ENCODE data around the gene SIGLEC1. TPM values are rescaled to one million over a fixed set of nuclear protein-coding genes. Genes with fewer than 3 reads are reported as not detected.

Gene SIGLEC1
- total and polyA plus RNA-seq, 2 donors (not counting 1 experiment from before 2014, with no cell fraction given) = 0.06 to 0.15 TPM

DNA sequence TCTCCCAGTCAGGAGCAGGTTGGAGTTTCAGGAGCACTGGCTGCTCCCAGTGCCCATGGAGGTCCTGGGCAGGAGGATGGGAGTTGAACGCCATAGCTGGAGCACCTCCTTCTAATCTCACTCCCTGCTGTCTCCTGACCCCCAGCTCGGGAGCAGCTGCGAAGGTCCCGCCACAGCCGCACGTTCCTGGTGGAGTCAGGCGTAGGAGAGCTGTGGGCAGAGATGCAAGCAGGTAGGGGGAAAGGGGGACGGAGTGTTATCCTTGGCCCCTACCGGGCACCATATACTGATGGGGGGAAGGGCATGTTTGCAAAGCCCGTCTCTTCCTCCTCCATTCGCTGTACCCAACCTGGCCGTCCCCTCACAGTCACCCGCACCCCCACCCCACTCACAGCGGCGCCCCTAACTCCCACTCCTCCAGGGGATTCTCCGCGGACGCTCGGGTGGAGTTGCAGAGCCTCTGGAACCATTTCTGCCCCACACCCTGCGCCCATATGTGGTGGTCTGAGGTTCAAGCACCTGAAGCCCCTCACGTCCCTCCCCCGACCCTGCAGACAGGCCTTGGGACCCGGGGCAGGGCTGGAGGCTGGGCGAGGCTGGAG, 36.8 kb upstream of the SIGLEC1 start:
- H3K4me1 ChIP-seq (ENCODE audit: control insufficient read depth in 2 of 2, insufficient read depth in 2 of 2, low read length in 2 of 2) = peaks cover 0 to 20% of the 10 kb centered on the region in 2 donors
- Mint-ChIP-seq H3K4me3 (no peak overlapping the region), H3K9me3 (ENCODE audit: insufficient read depth) (no peaks in the 10 kb centered on the region), H3K27ac (no peak overlapping the region), H3K4me1 (peaks cover 10% of the 10 kb centered on the region), H3K27me3 (peaks cover 20% of the 10 kb centered on the region)
- no peak overlapping the region for H3K4me3 ChIP-seq (ENCODE audit: control extremely low read depth in 1 of 5, extremely low read depth in 1 of 5, insufficient read depth in 1 of 5, low read depth in 2 of 5, low read length in 4 of 5)
- no peak overlapping the region for H2AFZ ChIP-seq (ENCODE audit: insufficient read depth, low read depth, low read length, poor library complexity, severe bottlenecking)
- CTCF ChIA-PET = interaction anchor here (1.1 kb wide), 1 partner anchor 19 kb away, joined by 3 read pairs; no protein-coding TSS in a partner anchor
- no peak overlapping the region for H3K4me2 ChIP-seq (replicated peaks; ENCODE audit: low read depth, low read length, poor library complexity, severe bottlenecking)
- no peak for DNase-seq
- H3K27ac ChIP-seq (ENCODE audit: low read length in 2 of 2) = no peak overlapping the region
- H4K20me1 ChIP-seq (ENCODE audit: control insufficient read depth, insufficient read depth, low read length, poor library complexity, severe bottlenecking) = no peaks in the 10 kb centered on the region
- peaks cover 0 to 10% (median 0%) of the 10 kb centered on the region in 3 donors for H3K9me3 ChIP-seq (ENCODE audit: control extremely low read depth in 1 of 3, control insufficient read depth in 2 of 3, insufficient read depth in 1 of 3, low read length in 2 of 3)
- no peak for ATAC-seq (ENCODE audit: low read depth)
- H3K9ac ChIP-seq (ENCODE audit: low read length) = no peak overlapping the region
- peaks cover 0 to 19% (median 2%) of the 10 kb centered on the region in 4 experiments for H3K27me3 ChIP-seq (replicated peaks in 1 of 4; ENCODE audit: control extremely low read depth in 1 of 4, control insufficient read depth in 3 of 4, insufficient read depth in 4 of 4, low read length in 3 of 4)
- no peaks in the 10 kb centered on the region for H3K36me3 ChIP-seq (replicated peaks in 1 of 2; ENCODE audit: control extremely low read depth in 1 of 2, control insufficient read depth in 1 of 2, extremely low read depth in 1 of 2, insufficient read depth in 2 of 2, low read length in 1 of 2)
- H3K79me2 ChIP-seq (ENCODE audit: control insufficient read depth, insufficient read depth, low read length) = peaks cover 3% of the 10 kb centered on the region
- 88% methylated on average over 14 of the region's 24 CpGs for WGBS (ENCODE audit: insufficient coverage)
- POLR2A ChIA-PET = no interaction called here
- intact Hi-C loops (cut with micrococcal nuclease) = no loop called here
- TF ChIP-seq CTCF (IDR thresholded peaks at IDR 0.05) (no peak), EZH2 (IDR thresholded peaks at IDR 0.05; ENCODE audit: borderline replicate concordance, insufficient read depth, low read depth, low read length, poor library complexity, severe bottlenecking) (no peak)

- Histone ChIP-seq H3K9ac (ENCODE audit: low read length) (no peak overlapping the region), H3K79me2 (ENCODE audit: control insufficient read depth, insufficient read depth, low read length) (peaks cover 3% of the 10 kb centered on the region), H4K20me1 (ENCODE audit: control insufficient read depth, insufficient read depth, low read length, poor library complexity, severe bottlenecking) (no peaks in the 10 kb centered on the region), H3K4me3 (ENCODE audit: control extremely low read depth in 1 of 5, extremely low read depth in 1 of 5, insufficient read depth in 1 of 5, low read depth in 2 of 5, low read length in 4 of 5) (no peak overlapping the region), H3K27me3 (replicated peaks in 1 of 4; ENCODE audit: control extremely low read depth in 1 of 4, control insufficient read depth in 3 of 4, insufficient read depth in 4 of 4, low read length in 3 of 4) (peaks cover 0 to 23% (median 2%) of the 10 kb centered on the region in 4 experiments), H3K9me3 (ENCODE audit: control extremely low read depth in 1 of 3, control insufficient read depth in 2 of 3, insufficient read depth in 1 of 3, low read length in 2 of 3) (peaks cover 0 to 10% (median 0%) of the 10 kb centered on the region in 3 donors), H3K4me2 (replicated peaks; ENCODE audit: low read depth, low read length, poor library complexity, severe bottlenecking) (no peak overlapping the region), H3K36me3 (replicated peaks in 1 of 2; ENCODE audit: control extremely low read depth in 1 of 2, control insufficient read depth in 1 of 2, extremely low read depth in 1 of 2, insufficient read depth in 2 of 2, low read length in 1 of 2) (no peaks in the 10 kb centered on the region), H2AFZ (ENCODE audit: insufficient read depth, low read depth, low read length, poor library complexity, severe bottlenecking) (no peak overlapping the region), H3K27ac (ENCODE audit: low read length in 2 of 2) (no peak overlapping the region), H3K4me1 (ENCODE audit: control insufficient read depth in 2 of 2, insufficient read depth in 2 of 2, low read length in 2 of 2) (peaks cover 0 to 20% of the 10 kb centered on the region in 2 donors)
- Mint-ChIP-seq H3K9me3 (ENCODE audit: insufficient read depth) (no peaks in the 10 kb centered on the region), H3K4me3 (no peak overlapping the region), H3K4me1 (peaks cover 11% of the 10 kb centered on the region), H3K27me3 (peaks cover 26% of the 10 kb centered on the region), H3K27ac (no peak overlapping the region)
- WGBS (ENCODE audit: insufficient coverage) = 89% methylated on average over 14 of the region's 16 CpGs
- CTCF ChIA-PET = interaction anchor here (0.8 to 1.1 kb wide), 3 partner anchors 9 to 21 kb away, joined by 3 to 5 read pairs (median 3); no protein-coding TSS in a partner anchor
- no peak for DNase-seq
- ATAC-seq (ENCODE audit: low read depth) = no peak
- POLR2A ChIA-PET = no interaction called here
- intact Hi-C loops (cut with micrococcal nuclease) = no loop called here
- TF ChIP-seq EZH2 (IDR thresholded peaks at IDR 0.05; ENCODE audit: borderline replicate concordance, insufficient read depth, low read depth, low read length, poor library complexity, severe bottlenecking) = no peak
- no peak for TF ChIP-seq CTCF (IDR thresholded peaks at IDR 0.05)
Observed at GRCh38 chr20:3748073-3748472, 35.7 kb upstream of the SIGLEC1 start.

All from B cell (primary cell).